ENCODE data around the gene RAB34. TPM values are rescaled to one million over a fixed set of nuclear protein-coding genes. Genes with fewer than 3 reads are reported as not detected.
A peak's percentile ranks its signal among the peaks of the same experiment; 100 is the strongest.

RAB34 gene
- total and polyA plus RNA-seq, 10 donors, result 31.4 to 111 (median 53.0) TPM

GRCh38 chr17:28763137-28763799, 45.6 kb upstream of the RAB34 start:
- H3K4me3 ChIP-seq, result no peak overlapping the region
- WGBS, 5 donors, result 62 to 96% (median 86%) methylated on average over 1 of the region's 1 CpG
- peaks cover 12 to 39% (median 27%) of the 10 kb centered on the region in 6 donors for H3K4me1 ChIP-seq
- TF ChIP-seq POLR2A (IDR thresholded peaks at IDR 0.05) (no peak), POLR2AphosphoS5 (IDR thresholded peaks at IDR 0.05) (no peak), CTCF (IDR thresholded peaks at IDR 0.05 in 8 of 11, conservative IDR thresholded peaks at IDR 0.05 in 3 of 11) (no peak)
- no peak overlapping the region for H3K27ac ChIP-seq
- DNase-seq, result no peak
- no peaks in the 10 kb centered on the region for H3K9me3 ChIP-seq
- H3K27me3 ChIP-seq (replicated peaks in 1 of 7), result no peaks in the 10 kb centered on the region
- intact Hi-C loops (cut with DNase I; ENCODE audit: low total_unique reads), result loop anchor here (10.0 kb wide), 2 partner anchors 52 to 152 kb away; no protein-coding TSS in a partner anchor
- peaks cover 0 to 88% (median 33%) of the 10 kb centered on the region in 6 donors for H3K36me3 ChIP-seq

DNA sequence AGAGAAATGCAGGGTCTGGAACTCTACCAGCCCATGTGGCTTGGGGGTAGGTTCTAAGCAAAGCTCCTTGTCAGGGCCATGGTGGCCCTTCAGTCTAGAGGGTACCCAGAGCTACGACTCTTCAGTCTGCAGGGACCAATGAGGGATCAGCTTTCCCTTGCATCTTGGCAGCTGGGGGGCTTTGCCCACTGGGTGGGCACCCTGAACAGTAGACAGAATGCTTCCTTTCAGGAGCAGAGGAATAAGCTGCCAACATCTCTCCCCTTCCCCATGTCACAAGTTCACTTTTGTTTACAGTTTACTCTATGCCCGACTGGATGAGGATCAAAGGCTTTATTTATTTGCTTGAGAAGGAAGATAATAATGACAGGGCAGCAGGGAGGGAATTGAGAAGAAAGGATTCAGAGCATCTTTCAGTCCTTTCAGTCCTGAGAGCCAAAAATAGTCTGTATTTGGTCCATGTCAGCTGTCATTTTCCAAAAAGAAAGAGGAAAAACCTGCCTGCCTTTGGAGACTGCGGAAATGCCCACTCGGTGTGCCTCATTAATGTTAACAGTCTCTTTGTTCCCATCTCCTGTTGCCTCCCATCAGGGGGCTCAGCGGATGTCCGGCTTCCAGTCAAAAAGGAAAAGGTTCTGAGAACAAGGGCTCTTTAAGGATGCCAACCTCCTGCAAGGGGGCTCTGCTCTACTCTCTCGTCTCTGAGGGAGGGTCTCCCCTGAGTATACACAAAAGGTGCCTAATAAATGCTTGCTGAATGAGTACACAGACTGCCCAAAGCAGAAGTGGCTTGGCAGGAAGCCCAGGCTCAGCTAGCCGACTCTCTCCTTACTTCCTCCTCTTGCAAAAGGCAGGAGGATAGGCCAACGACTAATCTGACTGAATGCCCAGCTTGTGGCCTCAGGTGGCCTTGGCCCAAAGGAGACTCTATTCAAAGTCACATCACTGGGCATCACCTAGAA, 43.2 kb upstream of the RAB34 start:
- 37 to 45% (median 38%) methylated on average over 9 of the region's 9 CpGs for WGBS, 5 donors
- Histone ChIP-seq H3K9me3 (no peaks in the 10 kb centered on the region), H3K27me3 (replicated peaks in 1 of 7) (no peaks in the 10 kb centered on the region), H3K36me3 (peaks cover 0 to 91% (median 29%) of the 10 kb centered on the region in 6 donors), H3K4me3 (no peak overlapping the region), H3K4me1 (peaks cover 12 to 39% (median 27%) of the 10 kb centered on the region in 6 donors), H3K27ac (peak overlapping the region in 7 of 8 donors; percentile 3 to 61 (median 43))
- DNase-seq, result peak; percentile 90
- no peak for TF ChIP-seq CTCF (IDR thresholded peaks at IDR 0.05 in 8 of 11, conservative IDR thresholded peaks at IDR 0.05 in 3 of 11)
- TF ChIP-seq POLR2AphosphoS5 (IDR thresholded peaks at IDR 0.05), result peak in 1 of 3 donors; percentile 56
- TF ChIP-seq POLR2A (IDR thresholded peaks at IDR 0.05), result no peak
- intact Hi-C loops (cut with DNase I; ENCODE audit: low total_unique reads), result loop anchor here (10.0 kb wide), 2 partner anchors 54 to 154 kb away; no protein-coding TSS in a partner anchor

DNA sequence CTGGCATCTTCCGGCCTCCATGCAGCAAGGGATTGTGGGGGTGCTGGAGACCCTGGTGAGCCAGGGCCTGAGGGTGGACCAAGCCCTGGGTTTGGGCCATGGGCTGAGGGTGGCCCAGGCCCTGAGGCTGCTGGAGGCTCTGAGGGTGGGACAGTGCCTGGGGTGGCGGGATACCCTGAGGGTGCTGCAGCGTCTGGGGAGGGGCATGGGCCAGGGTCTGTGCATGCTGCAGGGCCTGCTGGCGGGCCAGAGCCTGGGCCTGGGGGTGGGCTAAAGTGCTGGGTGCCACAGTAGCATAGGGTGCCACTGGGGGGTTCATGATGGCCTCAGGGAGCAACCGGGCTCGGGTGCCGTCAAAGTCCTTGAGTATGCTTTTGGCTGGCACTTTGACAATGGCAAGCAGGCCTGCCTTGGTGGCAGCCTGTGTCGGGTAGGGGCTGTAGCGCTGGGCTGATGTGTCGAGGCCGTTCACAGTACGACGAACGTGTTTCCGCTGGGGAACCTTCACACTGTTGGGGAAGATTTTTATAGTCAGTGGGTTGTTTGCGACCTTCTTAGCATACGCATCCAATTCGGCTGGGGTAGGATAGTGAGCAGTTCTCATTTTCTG, 41.7 kb upstream of the RAB34 start:
- no peak overlapping the region for H3K27ac ChIP-seq
- TF ChIP-seq CTCF (IDR thresholded peaks at IDR 0.05 in 8 of 11, conservative IDR thresholded peaks at IDR 0.05 in 3 of 11) (no peak), POLR2A (IDR thresholded peaks at IDR 0.05) (no peak), POLR2AphosphoS5 (IDR thresholded peaks at IDR 0.05) (no peak)
- WGBS, 5 donors, result 94 to 98% (median 96%) methylated on average over 15 to 18 of the region's 18 CpGs
- no peak overlapping the region for H3K4me3 ChIP-seq
- peaks cover 0 to 76% (median 23%) of the 10 kb centered on the region in 6 donors for H3K36me3 ChIP-seq
- H3K4me1 ChIP-seq, result peaks cover 12 to 39% (median 27%) of the 10 kb centered on the region in 6 donors
- no peaks in the 10 kb centered on the region for H3K9me3 ChIP-seq
- peak; percentile 68 for DNase-seq
- intact Hi-C loops (cut with DNase I; ENCODE audit: low total_unique reads), result no loop called here
- no peaks in the 10 kb centered on the region for H3K27me3 ChIP-seq (replicated peaks in 1 of 7)
